Skin epidermis (tissue), 12 donors: ENCODE measurements around the gene TRAM2.

ENCODE experiments used
- H3K27ac ChIP-seq, 21 experiments: fragments of 200-600 bp; sonication (generic) in 11 of 21; one replicate each; pipeline ENCODE4 v1.5.0; 2020; ENCODE audit warnings: mild to moderate bottlenecking in 3 of 21, inconsistent platforms in 2 of 21, moderate library complexity in 2 of 21
- H3K4me3 ChIP-seq, 7 experiments: fragments of 200-600 bp; sonication (generic) in 2 of 7; one replicate each; pipeline ENCODE4 v1.5.0; 2020; ENCODE audit warnings: inconsistent platforms in 2 of 7, mild to moderate bottlenecking in 2 of 7, moderate library complexity in 1 of 7

Gene TRAM2

GRCh38 chr6:52503851-52504781 lies 72.7 kb downstream of the TRAM2 start:
- Histone ChIP-seq H3K4me3 (no peak overlapping the region), H3K27ac (peak overlapping the region in 17 of 21 experiments; percentile 9 to 83 (median 62))

GRCh38 chr6:52503323-52503747 lies 73.5 kb downstream of the TRAM2 start:
- H3K4me3 ChIP-seq: no peak overlapping the region
- H3K27ac ChIP-seq: peak overlapping the region in 13 of 21 experiments; percentile 9 to 83 (median 70)

- H3K27ac ChIP-seq: peak overlapping the region in 2 of 21 experiments; percentile 70 to 72
- no peak overlapping the region for H3K4me3 ChIP-seq
Measured at GRCh38 chr6:52502306-52503029, 74.4 kb downstream of the TRAM2 start.

GRCh38 chr6:52500238-52501129 lies 76.4 kb downstream of the TRAM2 start:
- H3K27ac ChIP-seq: peak overlapping the region in 3 of 21 experiments; percentile 2 to 31 (median 17)
- no peak overlapping the region for H3K4me3 ChIP-seq

- Histone ChIP-seq H3K27ac (peak overlapping the region in 4 of 21 experiments; percentile 2 to 63 (median 24)), H3K4me3 (no peak overlapping the region)
Measured at GRCh38 chr6:52499681-52500236, 77.1 kb downstream of the TRAM2 start.

- H3K27ac ChIP-seq: peak overlapping the region in 5 of 21 experiments; percentile 2 to 63 (median 46)
- H3K4me3 ChIP-seq: no peak overlapping the region
Measured at GRCh38 chr6:52499026-52499425, 77.8 kb downstream of the TRAM2 start.

- peak overlapping the region in 2 of 21 experiments; percentile 46 to 62 for H3K27ac ChIP-seq
- H3K4me3 ChIP-seq: no peak overlapping the region
Measured at GRCh38 chr6:52498538-52499017, 78.3 kb downstream of the TRAM2 start.

- H3K4me3 ChIP-seq: no peak overlapping the region
- peak overlapping the region in 2 of 21 experiments; percentile 55 to 62 for H3K27ac ChIP-seq
Measured at GRCh38 chr6:52497652-52498408, 79.0 kb downstream of the TRAM2 start.

- Histone ChIP-seq H3K4me3 (no peak overlapping the region), H3K27ac (peak overlapping the region in 1 of 21 experiments; percentile 10)
Measured at GRCh38 chr6:52496631-52497030, 80.2 kb downstream of the TRAM2 start.

- H3K27ac ChIP-seq: peak overlapping the region in 1 of 21 experiments; percentile 10
- H3K4me3 ChIP-seq: no peak overlapping the region
Measured at GRCh38 chr6:52495922-52496321, 80.9 kb downstream of the TRAM2 start.

GRCh38 chr6:52494298-52495072 lies 82.4 kb downstream of the TRAM2 start:
- no peak overlapping the region for H3K4me3 ChIP-seq
- H3K27ac ChIP-seq: no peak overlapping the region

GRCh38 chr6:52493669-52494068 lies 83.2 kb downstream of the TRAM2 start:
- no peak overlapping the region for H3K27ac ChIP-seq
- H3K4me3 ChIP-seq: no peak overlapping the region

- H3K4me3 ChIP-seq: no peak overlapping the region
- H3K27ac ChIP-seq: peak overlapping the region in 8 of 21 experiments; percentile 1 to 50 (median 30)
Measured at GRCh38 chr6:52491203-52492069, 85.4 kb downstream of the TRAM2 start.

- Histone ChIP-seq H3K27ac (no peak overlapping the region), H3K4me3 (no peak overlapping the region)
Measured at GRCh38 chr6:52489881-52490280, 87.0 kb downstream of the TRAM2 start.

GRCh38 chr6:52483671-52484003 lies 93.2 kb downstream of the TRAM2 start:
- H3K27ac ChIP-seq: no peak overlapping the region
- no peak overlapping the region for H3K4me3 ChIP-seq

GRCh38 chr6:52482903-52483670 lies 93.8 kb downstream of the TRAM2 start:
- no peak overlapping the region for H3K4me3 ChIP-seq
- H3K27ac ChIP-seq: no peak overlapping the region
